ENCODE data around the gene ENKD1.

The ENKD1 gene

GRCh38 chr16:67648764-67649407 is 17.7 kb downstream of the ENKD1 start:
- no peak for DNase-seq

GRCh38 chr16:67648088-67648763 is 18.3 kb downstream of the ENKD1 start:
- no peak for DNase-seq

- DNase-seq = no peak
Measured at GRCh38 chr16:67647681-67648080, 18.9 kb downstream of the ENKD1 start.

GRCh38 chr16:67647111-67647651 is 19.4 kb downstream of the ENKD1 start:
- no peak for DNase-seq

- DNase-seq = no peak
Measured at GRCh38 chr16:67645397-67646121, 21.0 kb downstream of the ENKD1 start.

- no peak for DNase-seq
Measured at GRCh38 chr16:67644038-67644437, 22.5 kb downstream of the ENKD1 start.

GRCh38 chr16:67641779-67642708 is 24.5 kb downstream of the ENKD1 start:
- DNase-seq = no peak

- DNase-seq = no peak
Measured at GRCh38 chr16:67637625-67638024, 28.9 kb downstream of the ENKD1 start.

- no peak for DNase-seq
Measured at GRCh38 chr16:67636713-67637112, 29.8 kb downstream of the ENKD1 start.

GRCh38 chr16:67632415-67633172 is 34.0 kb downstream of the ENKD1 start:
- DNase-seq = peak; percentile 35

GRCh38 chr16:67628216-67628615 is 38.3 kb downstream of the ENKD1 start:
- no peak for DNase-seq

- no peak for DNase-seq
Measured at GRCh38 chr16:67613808-67614207, 52.7 kb downstream of the ENKD1 start.
